Body of pancreas (tissue), 4 donors: Measurements from ENCODE around the gene MYH15. TPM values are rescaled to one million over a fixed set of nuclear protein-coding genes. Genes with fewer than 3 reads are reported as not detected.

ENCODE experiments used
- ATAC-seq: fragments of 150-250 bp; one replicate; pipeline ENCODE4 v1.9.1; 2016
- DNase-seq, 4 donors: peaks; one replicate each; pipeline ENCODE4 v3.0.0-alpha.2; 2019
- H3K27ac ChIP-seq, 4 donors: fragments of 200-600 bp; sonication (generic); 1 replicate in 3 of 4; 2 replicates in 1 of 4; pipeline versions ENCODE4 v1.5.1 to v1.6.1; 2016 to 2019; ENCODE audit warnings: mild to moderate bottlenecking in 1 of 4, mixed read lengths in 1 of 4, moderate library complexity in 1 of 4
- H3K27me3 ChIP-seq, 2 donors: fragments of 200-600 bp; sonication (generic); one replicate each; pipeline ENCODE4 v1.6.0; 2016; ENCODE audit warnings: mild to moderate bottlenecking in 1 of 2
- H3K36me3 ChIP-seq, 2 donors: fragments of 200-600 bp; sonication (generic); replicated peaks in 1 of 2; 2 replicates each; pipeline ENCODE4 v1.5.1; 2016; ENCODE audit warnings: low read depth in 2 of 2; ENCODE audit not compliant: insufficient read depth in 1 of 2
- H3K4me1 ChIP-seq: fragments of 200-600 bp; sonication (generic); one replicate; pipeline ENCODE4 v1.6.0; 2016
- H3K4me3 ChIP-seq, 2 donors: fragments of 200-600 bp; sonication (generic); 1 replicate in 1 of 2; 2 replicates in 1 of 2; pipeline ENCODE4 v1.5.1; 2016 to 2019
- H3K9me3 ChIP-seq, 3 donors: fragments of 200-600 bp; sonication (generic); 1 replicate in 2 of 3; 2 replicates in 1 of 3; pipeline ENCODE4 v1.5.1; 2016
- POLR2A ChIP-seq, 3 donors: fragments of 450-650 bp; IDR thresholded peaks; one replicate each; pipeline ENCODE4 v1.6.1; 2016; ENCODE audit warnings: antibody characterized with exemption in 3 of 3, mild to moderate bottlenecking in 2 of 3
- WGBS, 2 donors: methylation state at CpG; one replicate each; pipeline ENCODE4 v1.1.5; 2017; 5-methylcytosine and 5-hydroxymethylcytosine counted together
- intact Hi-C: fragments of 100-400 bp; cut with DNase I; formaldehyde crosslinking; loops from one replicate; pipeline ENCODE4 v1.15.1; 2023
- total RNA-seq, 2 donors: library from RNA; depleted of rRNA; stranded (reverse); fragments of >200 nt; gene quantifications; one replicate each; pipeline ENCODE4 v1.1.0, GENCODE V29; 2016
- TF ChIP-seq, protein P1 (sequence below), 7 experiments: fragments of 450-650 bp in 4 of 7; fragments of 200-600 bp in 3 of 7; sonication (generic) in 3 of 7; IDR thresholded peaks; one replicate each; pipeline ENCODE4 v1.5.1; 2016 to 2019; ENCODE audit warnings: antibody characterized with exemption in 7 of 7

The MYH15 gene
- total RNA-seq, 2 donors from 2014 or later: not detected

DNA sequence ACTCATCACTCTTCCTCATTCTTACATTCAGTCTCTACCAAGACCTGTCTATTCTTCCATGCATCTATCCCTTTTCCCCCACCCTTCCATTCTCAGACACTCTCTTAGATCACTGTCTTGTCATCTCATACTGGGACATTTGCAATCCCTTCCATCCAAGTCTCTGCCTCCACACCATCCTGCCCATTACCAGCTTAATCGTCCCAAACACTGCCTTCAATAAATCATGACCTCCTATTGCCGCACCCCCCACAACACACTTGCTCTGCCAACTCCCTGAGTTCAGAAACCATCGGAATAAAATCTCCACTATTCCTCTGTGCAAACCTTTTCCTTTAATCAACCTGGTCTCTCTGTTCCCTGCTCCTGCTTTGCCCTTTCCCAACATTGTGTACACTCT is 18.9 kb downstream of the MYH15 start:
- WGBS, 2 donors: 71 to 75% methylated on average over 3 of the region's 3 CpGs
- no peaks in the 10 kb centered on the region for H3K9me3 ChIP-seq
- intact Hi-C loops: no loop called here
- ATAC-seq: no peak
- H3K36me3 ChIP-seq: no peaks in the 10 kb centered on the region
- H3K4me3 ChIP-seq: no peak overlapping the region
- no peak for DNase-seq
- TF ChIP-seq POLR2A (IDR thresholded peaks at IDR 0.05): no peak
- TF ChIP-seq, protein P1, sequence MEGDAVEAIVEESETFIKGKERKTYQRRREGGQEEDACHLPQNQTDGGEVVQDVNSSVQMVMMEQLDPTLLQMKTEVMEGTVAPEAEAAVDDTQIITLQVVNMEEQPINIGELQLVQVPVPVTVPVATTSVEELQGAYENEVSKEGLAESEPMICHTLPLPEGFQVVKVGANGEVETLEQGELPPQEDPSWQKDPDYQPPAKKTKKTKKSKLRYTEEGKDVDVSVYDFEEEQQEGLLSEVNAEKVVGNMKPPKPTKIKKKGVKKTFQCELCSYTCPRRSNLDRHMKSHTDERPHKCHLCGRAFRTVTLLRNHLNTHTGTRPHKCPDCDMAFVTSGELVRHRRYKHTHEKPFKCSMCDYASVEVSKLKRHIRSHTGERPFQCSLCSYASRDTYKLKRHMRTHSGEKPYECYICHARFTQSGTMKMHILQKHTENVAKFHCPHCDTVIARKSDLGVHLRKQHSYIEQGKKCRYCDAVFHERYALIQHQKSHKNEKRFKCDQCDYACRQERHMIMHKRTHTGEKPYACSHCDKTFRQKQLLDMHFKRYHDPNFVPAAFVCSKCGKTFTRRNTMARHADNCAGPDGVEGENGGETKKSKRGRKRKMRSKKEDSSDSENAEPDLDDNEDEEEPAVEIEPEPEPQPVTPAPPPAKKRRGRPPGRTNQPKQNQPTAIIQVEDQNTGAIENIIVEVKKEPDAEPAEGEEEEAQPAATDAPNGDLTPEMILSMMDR (IDR thresholded peaks at IDR 0.05): no peak
- no peaks in the 10 kb centered on the region for H3K27me3 ChIP-seq
- peaks cover 8% of the 10 kb centered on the region for H3K4me1 ChIP-seq
- no peak overlapping the region for H3K27ac ChIP-seq

DNA sequence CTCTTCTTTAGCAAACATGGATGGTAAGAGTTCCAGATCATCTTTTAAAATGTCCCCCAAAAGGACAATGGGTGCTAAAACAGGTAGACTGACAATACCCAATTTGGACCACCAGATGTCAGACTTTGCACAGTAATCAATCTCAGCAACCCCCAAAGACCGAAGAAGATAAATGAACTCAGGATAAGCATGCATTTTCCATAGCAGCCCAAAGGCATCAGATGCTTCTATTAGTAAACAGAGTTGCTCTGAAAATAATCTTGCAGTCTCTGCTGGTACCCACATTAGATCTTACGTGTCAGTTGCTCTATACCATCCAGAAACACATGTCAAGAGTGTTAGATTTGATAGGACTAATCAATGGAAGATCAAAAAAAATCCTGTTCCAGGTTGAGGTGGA is 20.6 kb downstream of the MYH15 start:
- H3K9me3 ChIP-seq: no peaks in the 10 kb centered on the region
- no peak overlapping the region for H3K4me3 ChIP-seq
- H3K36me3 ChIP-seq: no peaks in the 10 kb centered on the region
- WGBS, 2 donors: 7 to 24% methylated on average over 2 of the region's 2 CpGs
- DNase-seq: peak in 3 of 4 donors; percentile 13 to 26 (median 19)
- TF ChIP-seq, protein P1 (IDR thresholded peaks at IDR 0.05): peak; percentile 49 to 80 (median 72)
- no peak for TF ChIP-seq POLR2A (IDR thresholded peaks at IDR 0.05)
- intact Hi-C loops: no loop called here
- ATAC-seq: peak; percentile 42
- peaks cover 12% of the 10 kb centered on the region for H3K4me1 ChIP-seq
- H3K27ac ChIP-seq: no peak overlapping the region
- no peaks in the 10 kb centered on the region for H3K27me3 ChIP-seq

DNA sequence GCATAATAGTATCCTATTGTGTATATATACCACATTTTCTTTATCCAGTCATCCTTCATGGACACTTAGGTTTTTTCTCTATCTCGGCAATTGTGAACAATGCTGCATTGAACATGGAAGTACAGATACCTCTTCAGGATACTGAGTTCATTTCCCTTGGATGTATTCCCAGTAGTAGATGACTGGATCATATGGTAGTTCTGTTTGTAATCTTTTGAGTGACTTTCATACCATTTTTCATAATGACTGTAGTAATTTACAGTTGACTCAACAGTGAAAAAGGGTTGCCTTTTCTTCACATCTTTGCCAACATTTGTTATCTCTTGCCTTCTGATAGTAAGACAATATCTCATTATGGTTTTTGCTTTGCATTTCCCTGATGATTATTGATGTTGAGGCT is 21.8 kb downstream of the MYH15 start:
- no peak overlapping the region for H3K27ac ChIP-seq
- no peaks in the 10 kb centered on the region for H3K27me3 ChIP-seq
- H3K9me3 ChIP-seq: no peaks in the 10 kb centered on the region
- no peak overlapping the region for H3K4me3 ChIP-seq
- no peak for ATAC-seq
- 76 to 81% methylated on average over 1 of the region's 1 CpG for WGBS, 2 donors
- no peak for DNase-seq
- peaks cover 12% of the 10 kb centered on the region for H3K4me1 ChIP-seq
- intact Hi-C loops: no loop called here
- no peak for TF ChIP-seq POLR2A (IDR thresholded peaks at IDR 0.05)
- TF ChIP-seq, protein P1 (IDR thresholded peaks at IDR 0.05): no peak
- H3K36me3 ChIP-seq: no peaks in the 10 kb centered on the region

DNA sequence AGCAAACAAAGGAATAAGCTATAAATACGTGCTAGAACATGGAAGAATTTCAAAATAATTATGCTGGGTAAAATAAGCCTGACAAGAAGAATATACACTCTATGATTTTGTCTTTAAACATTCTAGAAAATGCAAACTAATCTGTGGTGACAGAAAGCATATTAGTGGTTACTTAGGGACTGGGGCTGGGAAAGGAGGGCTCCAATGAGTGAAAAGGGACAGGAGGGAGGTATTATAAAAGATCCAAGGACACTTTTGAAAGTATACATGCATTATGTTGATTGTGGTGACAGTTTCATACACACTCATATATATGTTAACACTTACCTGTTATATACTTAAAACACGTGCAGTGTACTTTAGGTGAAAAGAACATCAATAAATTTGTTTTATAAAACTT is 23.0 kb downstream of the MYH15 start:
- Histone ChIP-seq H3K27me3 (no peaks in the 10 kb centered on the region), H3K27ac (no peak overlapping the region), H3K4me1 (peaks cover 12% of the 10 kb centered on the region), H3K9me3 (no peaks in the 10 kb centered on the region), H3K36me3 (no peaks in the 10 kb centered on the region), H3K4me3 (no peak overlapping the region)
- no peak for TF ChIP-seq POLR2A (IDR thresholded peaks at IDR 0.05)
- TF ChIP-seq, protein P1 (IDR thresholded peaks at IDR 0.05): no peak
- ATAC-seq: no peak
- WGBS, 2 donors: 47 to 50% methylated on average over 2 of the region's 2 CpGs
- no peak for DNase-seq
- intact Hi-C loops: no loop called here

DNA sequence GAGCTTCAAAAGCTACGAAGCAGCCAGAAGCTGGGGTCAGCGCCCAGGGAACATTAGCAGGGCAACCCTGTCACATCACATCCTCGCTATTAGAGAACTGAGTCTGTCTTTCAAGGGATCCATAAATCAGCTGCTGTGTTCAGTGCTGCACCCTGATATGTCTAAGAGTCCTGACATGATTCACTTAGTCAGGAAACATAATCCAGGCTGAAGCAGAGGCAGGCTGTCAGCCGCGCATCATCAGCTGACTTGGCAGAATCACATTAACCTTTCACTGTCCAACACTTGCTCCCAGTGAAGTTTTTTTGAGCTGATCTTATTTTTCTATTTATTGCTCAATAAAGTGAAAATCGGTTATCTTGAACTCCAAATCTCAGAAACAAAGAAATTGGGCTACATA is 23.5 kb downstream of the MYH15 start:
- intact Hi-C loops: no loop called here
- H3K4me3 ChIP-seq: no peak overlapping the region
- DNase-seq (no peak), ATAC-seq (no peak)
- TF ChIP-seq, protein P1 (IDR thresholded peaks at IDR 0.05): no peak
- no peak for TF ChIP-seq POLR2A (IDR thresholded peaks at IDR 0.05)
- H3K4me1 ChIP-seq: peaks cover 12% of the 10 kb centered on the region
- H3K9me3 ChIP-seq: no peaks in the 10 kb centered on the region
- H3K36me3 ChIP-seq: no peaks in the 10 kb centered on the region
- no peaks in the 10 kb centered on the region for H3K27me3 ChIP-seq
- no peak overlapping the region for H3K27ac ChIP-seq
- WGBS, 2 donors: 34 to 38% methylated on average over 6 of the region's 6 CpGs
